Hematopoietic multipotent progenitor cell (in vitro differentiated cells): ENCODE results near the gene MYLK4. TPM values are rescaled to one million over a fixed set of nuclear protein-coding genes. Genes with fewer than 3 reads are reported as not detected.
A peak's percentile ranks its signal among the peaks of the same experiment; 100 is the strongest.

Experiments used
- DNase-seq, 3 donors: peaks; one replicate each; pipeline ENCODE4 v3.0.0-alpha.2; 2011 to 2015; ENCODE audit warnings: low read depth in 2 of 3, low spot score in 2 of 3
- total RNA-seq: library from RNA; depleted of rRNA; stranded (reverse); fragments of >200 nt; gene quantifications from one replicate; pipeline ENCODE4 v1.2.3, GENCODE V29; 2012

Gene MYLK4
- total RNA-seq, 1 donor: 1.6 TPM

- no peak for DNase-seq
Measured at GRCh38 chr6:2758980-2759379, 8.3 kb upstream of the MYLK4 start.

GRCh38 chr6:2756687-2757224 is 6.0 kb upstream of the MYLK4 start:
- no peak for DNase-seq

- DNase-seq: no peak
Measured at GRCh38 chr6:2756241-2756640, 5.5 kb upstream of the MYLK4 start.

- DNase-seq: no peak
Measured at GRCh38 chr6:2755456-2755855, 4.7 kb upstream of the MYLK4 start.

GRCh38 chr6:2754911-2755310 is 4.2 kb upstream of the MYLK4 start:
- no peak for DNase-seq

GRCh38 chr6:2754393-2754792 is 3.7 kb upstream of the MYLK4 start:
- no peak for DNase-seq

- no peak for DNase-seq
Measured at GRCh38 chr6:2753743-2754142, 3.0 kb upstream of the MYLK4 start.

- DNase-seq: no peak
Measured at GRCh38 chr6:2753110-2753489, 2.4 kb upstream of the MYLK4 start.

GRCh38 chr6:2752477-2753109 is 1.9 kb upstream of the MYLK4 start:
- DNase-seq: no peak

- peak in 2 of 3 donors; percentile 83 to 87 for DNase-seq
Measured at GRCh38 chr6:2751871-2752270, 1.1 kb upstream of the MYLK4 start.

GRCh38 chr6:2749969-2750600 is 637 bp downstream of the MYLK4 start:
- DNase-seq: peak; percentile 40 to 83 (median 62)

- DNase-seq: no peak
Measured at GRCh38 chr6:2748183-2748582, 2.5 kb downstream of the MYLK4 start.

GRCh38 chr6:2746557-2747061 is 4.1 kb downstream of the MYLK4 start:
- no peak for DNase-seq

- no peak for DNase-seq
Measured at GRCh38 chr6:2745246-2745645, 5.5 kb downstream of the MYLK4 start.

GRCh38 chr6:2744778-2745177 is 5.9 kb downstream of the MYLK4 start:
- DNase-seq: no peak

GRCh38 chr6:2744209-2744771 is 6.4 kb downstream of the MYLK4 start:
- DNase-seq: no peak

GRCh38 chr6:2743280-2744208 is 7.2 kb downstream of the MYLK4 start:
- no peak for DNase-seq

- no peak for DNase-seq
Measured at GRCh38 chr6:2741756-2742155, 9.0 kb downstream of the MYLK4 start.

- no peak for DNase-seq
Measured at GRCh38 chr6:2740581-2740980, 10.1 kb downstream of the MYLK4 start.

GRCh38 chr6:2739335-2739734 is 11.4 kb downstream of the MYLK4 start:
- DNase-seq: peak in 2 of 3 donors; percentile 39 to 65
